K562 (cell line): ENCODE results near the gene VEGFC. TPM values are rescaled to one million over a fixed set of nuclear protein-coding genes. Genes with fewer than 3 reads are reported as not detected.

Source experiments
- ATAC-seq: fragments of 200-7000 bp; cut with Tn5 transposase; 3 replicates; pipeline ENCODE4 v1.9.1; 2020; ENCODE audit warnings: moderate library complexity
- BruUV-seq: library from RNA; stranded (reverse); fragments of 400-500 nt; replicated peaks from 2 replicates; lab custom pipeline; 2021; lab: Mats Ljungman, UMichigan
- CTCF ChIA-PET: fragments of 300-600 bp; formaldehyde crosslinking; extraction: SDS; loops from one replicate; lab custom pipeline; 2021; ENCODE audit warnings: low intra/inter-chr PET ratio; lab: Yijun Ruan, JAX
- POLR2A ChIA-PET: fragments of 300-600, 350-650 bp; sonication (Branson Sonifier 250); formaldehyde crosslinking; extraction: SDS; loops from one replicate; lab custom pipeline; 2021; ENCODE audit warnings: antibody characterized with exemption, inconsistent platforms; lab: Yijun Ruan, JAX
- DNase-seq, 4 experiments: peaks; one replicate each; pipeline versions ENCODE4 v3.0.0 to v3.0.0-alpha.2; 2011 to 2018; ENCODE audit warnings: low spot score in 3 of 4, mixed read lengths in 3 of 4; ENCODE audit errors: extremely low read depth in 1 of 4
- FAIRE-seq: peaks from 2 replicates; lab custom pipeline; 2011; peaks lifted over from hg19 to GRCh38; lab: Jason Lieb, UNC
- H2AFZ ChIP-seq: 2 replicates; pipeline ENCODE4 v1.6.0; 2011; ENCODE audit warnings: low read depth, low read length, control low read depth, inconsistent platforms
- H3K27ac ChIP-seq: fragments of 200-600 bp; 3 replicates; pipeline ENCODE4 v1.8.0; 2011; ENCODE audit warnings: low read depth, mild to moderate bottlenecking, control low read depth, inconsistent platforms, low read length, moderate library complexity, mixed read lengths; ENCODE audit errors: extremely low read depth
- H3K27me3 ChIP-seq, 2 experiments: fragments of 300-600 bp in 1 of 2; 2 replicates in 1 of 2; 3 replicates in 1 of 2; pipeline versions ENCODE4 v1.6.0 to v1.8.0; 2011; ENCODE audit warnings: inconsistent platforms in 2 of 2, low read length in 2 of 2, mild to moderate bottlenecking in 1 of 2, mixed read lengths in 1 of 2, moderate library complexity in 1 of 2; ENCODE audit not compliant: control insufficient read depth in 2 of 2, insufficient read depth in 2 of 2
- H3K36me3 ChIP-seq: fragments of 300-600 bp; 3 replicates; pipeline ENCODE4 v1.8.0; 2011; ENCODE audit warnings: mild to moderate bottlenecking, low read length, inconsistent platforms; ENCODE audit not compliant: control insufficient read depth, insufficient read depth
- H3K4me1 ChIP-seq, 2 experiments: fragments of 200-600 bp in 1 of 2; replicated peaks in 1 of 2; 2 replicates in 1 of 2; 3 replicates in 1 of 2; pipeline versions ENCODE4 v1.5.1 to v1.8.0; 2011; ENCODE audit warnings: inconsistent platforms in 2 of 2, low read length in 2 of 2, mild to moderate bottlenecking in 1 of 2, mixed read lengths in 1 of 2, moderate library complexity in 1 of 2; ENCODE audit not compliant: control insufficient read depth in 2 of 2, insufficient read depth in 2 of 2
- H3K4me2 ChIP-seq: 2 replicates; pipeline ENCODE4 v1.6.1; 2011; ENCODE audit warnings: low read length, control low read depth, inconsistent platforms, mixed read lengths; ENCODE audit not compliant: insufficient read depth
- H3K4me3 ChIP-seq: fragments of 200-600 bp; sonication (generic), shearing (Covaris generic); 2 replicates; pipeline ENCODE4 v1.5.1; 2016; ENCODE audit warnings: control low read depth, inconsistent platforms
- H3K79me2 ChIP-seq: fragments of 200-600 bp; 3 replicates; pipeline ENCODE4 v1.8.0; 2011; ENCODE audit warnings: low read length, inconsistent platforms; ENCODE audit not compliant: control insufficient read depth, insufficient read depth
- H3K9ac ChIP-seq, 2 experiments: 2 replicates each; pipeline versions ENCODE4 v1.6.0 to v1.6.1; 2011; ENCODE audit warnings: low read depth in 2 of 2, low read length in 2 of 2, control low read depth in 1 of 2, inconsistent platforms in 1 of 2, mild to moderate bottlenecking in 1 of 2, mixed read lengths in 1 of 2; ENCODE audit not compliant: insufficient read depth in 1 of 2
- H3K9me1 ChIP-seq: one replicate; pipeline ENCODE4 v1.6.0; 2011; ENCODE audit warnings: inconsistent platforms, mild to moderate bottlenecking, low read length, moderate library complexity; ENCODE audit not compliant: control insufficient read depth, insufficient read depth
- H3K9me3 ChIP-seq: replicated peaks from 2 replicates; pipeline ENCODE4 v1.5.1; 2011; ENCODE audit warnings: low read depth, low read length, inconsistent platforms; ENCODE audit not compliant: control insufficient read depth, insufficient read depth
- H4K20me1 ChIP-seq: replicated peaks from 2 replicates; pipeline ENCODE4 v1.6.1; 2011; ENCODE audit warnings: low read length, inconsistent platforms, mixed read lengths; ENCODE audit not compliant: control insufficient read depth, insufficient read depth
- BACH1 ChIP-seq: fragments of 200-800 bp; sonication (Bioruptor generic); IDR thresholded peaks from 2 replicates; pipeline ENCODE4 v1.6.1; 2016; ENCODE audit warnings: missing genetic modification characterization, missing compliant biosample characterization
- PTRF ChIP-seq: fragments of 450-650 bp; IDR thresholded peaks from 2 replicates; pipeline ENCODE4 v1.6.1; 2016; ENCODE audit warnings: mild to moderate bottlenecking, missing genetic modification characterization, missing compliant biosample characterization
- SOX6 ChIP-seq: fragments of 450-650 bp; IDR thresholded peaks from 2 replicates; pipeline ENCODE4 v1.6.1; 2014; ENCODE audit warnings: mild to moderate bottlenecking
- TCF3 ChIP-seq: sonication (generic); formaldehyde crosslinking; IDR thresholded peaks from 2 replicates; pipeline ENCODE4 v1.4.0; 2020; ENCODE audit warnings: mild to moderate bottlenecking, missing genetic modification reagents
- TCF7L2 ChIP-seq: fragments of 150-350 bp; IDR thresholded peaks from 2 replicates; pipeline ENCODE4 v1.6.1; 2016; ENCODE audit warnings: low read depth, mild to moderate bottlenecking, low read length, moderate library complexity
- WGBS: fragments of 100-300 bp; shearing (Covaris generic); methylation state at CpG from one replicate; pipeline ENCODE4 v1.1.6; 2016; ENCODE audit warnings: low coverage, mixed read lengths; ENCODE audit not compliant: insufficient coverage; ENCODE audit errors: missing lambda C conversion rate; 5-methylcytosine and 5-hydroxymethylcytosine counted together
- in situ Hi-C: fragments of 300-500 bp; cut with MboI; formaldehyde crosslinking; loops from 4 replicates; pipeline ENCODE4 v1.15.0; 2018; ENCODE audit warnings: inconsistent platforms, mixed read lengths
- intact Hi-C: fragments of 100-400 bp; cut with micrococcal nuclease; formaldehyde crosslinking; loops from 2 replicates; pipeline ENCODE4 v1.14.2; 2022
- polyA plus RNA-seq, 8 experiments: library from polyadenylated mRNA; depleted of rRNA in 4 of 8; stranded (reverse) in 5 of 8; unstranded in 3 of 8; fragments of >200 nt; fragmentation: Nextera tagmentation in 2 of 8; fragmentation: Illumina TruSeq in 1 of 8; extraction: Ambion mirVana in 2 of 8; extraction: Trizol in 1 of 8; gene quantifications; 2 replicates each; pipeline versions ENCODE4 v1.2.1 to v1.2.3, GENCODE V29; 2011 to 2014; ENCODE audit warnings: inconsistent platforms in 1 of 8, missing spikeins in 1 of 8
- total RNA-seq, 7 experiments: library from RNA; depleted of rRNA in 6 of 7; stranded (reverse); fragments of >200 nt in 6 of 7; fragmentation: Illumina TruSeq in 2 of 7; extraction: Trizol in 2 of 7; gene quantifications; 2 replicates each; pipeline versions ENCODE4 v1.2.1 to v1.2.3, GENCODE V29; 2011 to 2021; ENCODE audit warnings: low replicate concordance in 1 of 7
- TF ChIP-seq, protein P1 (sequence below): sonication (generic); formaldehyde crosslinking; IDR thresholded peaks from 2 replicates; pipeline ENCODE4 v1.8.1; 2023; ENCODE audit warnings: mild to moderate bottlenecking, missing genetic modification reagents
- TF ChIP-seq, protein P2 (sequence below): fragments of 250-450 bp; sonication (Bioruptor Pico); IDR thresholded peaks from 2 replicates; pipeline ENCODE4 v1.8.0; 2022; ENCODE audit warnings: moderate library complexity, mild to moderate bottlenecking, inconsistent platforms
- TF ChIP-seq, protein P3 (sequence below): fragments of 450-650 bp; IDR thresholded peaks from 2 replicates; pipeline ENCODE4 v1.6.1; 2016; ENCODE audit warnings: borderline replicate concordance
- TF ChIP-seq, protein P4 (sequence below): fragments of 450-650 bp; formaldehyde crosslinking; IDR thresholded peaks from 2 replicates; pipeline ENCODE4 v1.4.0; 2020; ENCODE audit warnings: mild to moderate bottlenecking, mixed read lengths
- TF ChIP-seq, protein P5 (sequence below): fragments of 250-450 bp; sonication (Bioruptor Pico); IDR thresholded peaks from 2 replicates; pipeline ENCODE4 v1.5.0; 2020; ENCODE audit warnings: mild to moderate bottlenecking
- TF ChIP-seq, protein P6 (sequence below): fragments of 450-650 bp; IDR thresholded peaks from 2 replicates; pipeline ENCODE4 v1.6.1; 2014; ENCODE audit warnings: low read depth, mild to moderate bottlenecking, moderate library complexity, borderline replicate concordance
- TF ChIP-seq, protein P7 (sequence below): sonication (generic); formaldehyde crosslinking; IDR thresholded peaks from 2 replicates; pipeline ENCODE4 v1.8.0; 2022; ENCODE audit warnings: mild to moderate bottlenecking, missing genetic modification reagents

Gene VEGFC
- total and polyA plus RNA-seq, 9 of the 15 experiments (the other 6 are each of a cell fraction or from before 2014, with no cell fraction given), result not detected

DNA sequence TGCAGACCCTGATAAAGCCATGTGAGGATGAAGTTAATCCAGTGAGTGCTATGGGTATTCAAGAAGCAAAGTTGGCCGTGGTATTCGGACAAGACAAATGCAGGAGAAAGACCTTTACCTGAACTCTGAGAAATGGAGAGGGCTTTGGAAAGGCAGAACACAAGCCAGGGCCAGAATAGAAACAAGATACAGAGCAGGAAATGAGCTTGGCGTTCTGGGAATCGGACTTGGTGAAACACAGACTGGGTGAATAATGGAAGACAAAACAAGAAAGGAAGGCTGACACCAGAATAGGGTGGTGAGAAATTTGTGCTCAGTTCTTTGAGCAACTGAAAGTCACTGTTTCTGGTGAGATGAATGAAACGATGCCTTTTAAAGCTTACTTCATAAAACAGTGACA, 83.3 kb downstream of the VEGFC start:
- H3K9me3 ChIP-seq, result no peaks in the 10 kb centered on the region
- H3K4me3 ChIP-seq, result no peak overlapping the region
- no peak overlapping the region for H3K4me2 ChIP-seq
- no peak overlapping the region for H3K9ac ChIP-seq
- ChIA-PET CTCF (no interaction called here), POLR2A (no interaction called here)
- H3K9me1 ChIP-seq, result no peaks in the 10 kb centered on the region
- no peaks in the 10 kb centered on the region for H3K79me2 ChIP-seq
- no peaks in the 10 kb centered on the region for H3K27me3 ChIP-seq
- in situ Hi-C loops, result no loop called here
- no peaks in the 10 kb centered on the region for H4K20me1 ChIP-seq
- ATAC-seq (no peak), FAIRE-seq (no peak), DNase-seq (no peak)
- no peaks in the 10 kb centered on the region for H3K4me1 ChIP-seq
- H3K36me3 ChIP-seq, result no peaks in the 10 kb centered on the region
- BruUV-seq, result no TSS peak
- 0% methylated on average over 5 of the region's 5 CpGs for WGBS
- no peak overlapping the region for H3K27ac ChIP-seq
- no peak overlapping the region for H2AFZ ChIP-seq
- intact Hi-C loops, result no loop called here
- TF ChIP-seq, protein P1, sequence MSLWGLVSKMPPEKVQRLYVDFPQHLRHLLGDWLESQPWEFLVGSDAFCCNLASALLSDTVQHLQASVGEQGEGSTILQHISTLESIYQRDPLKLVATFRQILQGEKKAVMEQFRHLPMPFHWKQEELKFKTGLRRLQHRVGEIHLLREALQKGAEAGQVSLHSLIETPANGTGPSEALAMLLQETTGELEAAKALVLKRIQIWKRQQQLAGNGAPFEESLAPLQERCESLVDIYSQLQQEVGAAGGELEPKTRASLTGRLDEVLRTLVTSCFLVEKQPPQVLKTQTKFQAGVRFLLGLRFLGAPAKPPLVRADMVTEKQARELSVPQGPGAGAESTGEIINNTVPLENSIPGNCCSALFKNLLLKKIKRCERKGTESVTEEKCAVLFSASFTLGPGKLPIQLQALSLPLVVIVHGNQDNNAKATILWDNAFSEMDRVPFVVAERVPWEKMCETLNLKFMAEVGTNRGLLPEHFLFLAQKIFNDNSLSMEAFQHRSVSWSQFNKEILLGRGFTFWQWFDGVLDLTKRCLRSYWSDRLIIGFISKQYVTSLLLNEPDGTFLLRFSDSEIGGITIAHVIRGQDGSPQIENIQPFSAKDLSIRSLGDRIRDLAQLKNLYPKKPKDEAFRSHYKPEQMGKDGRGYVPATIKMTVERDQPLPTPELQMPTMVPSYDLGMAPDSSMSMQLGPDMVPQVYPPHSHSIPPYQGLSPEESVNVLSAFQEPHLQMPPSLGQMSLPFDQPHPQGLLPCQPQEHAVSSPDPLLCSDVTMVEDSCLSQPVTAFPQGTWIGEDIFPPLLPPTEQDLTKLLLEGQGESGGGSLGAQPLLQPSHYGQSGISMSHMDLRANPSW (CRISPR knock-in tag), result no peak
- TF ChIP-seq, protein P2, sequence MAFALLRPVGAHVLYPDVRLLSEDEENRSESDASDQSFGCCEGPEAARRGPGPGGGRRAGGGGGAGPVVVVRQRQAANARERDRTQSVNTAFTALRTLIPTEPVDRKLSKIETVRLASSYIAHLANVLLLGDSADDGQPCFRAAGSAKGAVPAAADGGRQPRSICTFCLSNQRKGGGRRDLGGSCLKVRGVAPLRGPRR (CRISPR knock-in tag), result no peak
- TF ChIP-seq, protein P3, sequence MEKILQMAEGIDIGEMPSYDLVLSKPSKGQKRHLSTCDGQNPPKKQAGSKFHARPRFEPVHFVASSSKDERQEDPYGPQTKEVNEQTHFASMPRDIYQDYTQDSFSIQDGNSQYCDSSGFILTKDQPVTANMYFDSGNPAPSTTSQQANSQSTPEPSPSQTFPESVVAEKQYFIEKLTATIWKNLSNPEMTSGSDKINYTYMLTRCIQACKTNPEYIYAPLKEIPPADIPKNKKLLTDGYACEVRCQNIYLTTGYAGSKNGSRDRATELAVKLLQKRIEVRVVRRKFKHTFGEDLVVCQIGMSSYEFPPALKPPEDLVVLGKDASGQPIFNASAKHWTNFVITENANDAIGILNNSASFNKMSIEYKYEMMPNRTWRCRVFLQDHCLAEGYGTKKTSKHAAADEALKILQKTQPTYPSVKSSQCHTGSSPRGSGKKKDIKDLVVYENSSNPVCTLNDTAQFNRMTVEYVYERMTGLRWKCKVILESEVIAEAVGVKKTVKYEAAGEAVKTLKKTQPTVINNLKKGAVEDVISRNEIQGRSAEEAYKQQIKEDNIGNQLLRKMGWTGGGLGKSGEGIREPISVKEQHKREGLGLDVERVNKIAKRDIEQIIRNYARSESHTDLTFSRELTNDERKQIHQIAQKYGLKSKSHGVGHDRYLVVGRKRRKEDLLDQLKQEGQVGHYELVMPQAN, result no peak
- TF ChIP-seq, protein P4, sequence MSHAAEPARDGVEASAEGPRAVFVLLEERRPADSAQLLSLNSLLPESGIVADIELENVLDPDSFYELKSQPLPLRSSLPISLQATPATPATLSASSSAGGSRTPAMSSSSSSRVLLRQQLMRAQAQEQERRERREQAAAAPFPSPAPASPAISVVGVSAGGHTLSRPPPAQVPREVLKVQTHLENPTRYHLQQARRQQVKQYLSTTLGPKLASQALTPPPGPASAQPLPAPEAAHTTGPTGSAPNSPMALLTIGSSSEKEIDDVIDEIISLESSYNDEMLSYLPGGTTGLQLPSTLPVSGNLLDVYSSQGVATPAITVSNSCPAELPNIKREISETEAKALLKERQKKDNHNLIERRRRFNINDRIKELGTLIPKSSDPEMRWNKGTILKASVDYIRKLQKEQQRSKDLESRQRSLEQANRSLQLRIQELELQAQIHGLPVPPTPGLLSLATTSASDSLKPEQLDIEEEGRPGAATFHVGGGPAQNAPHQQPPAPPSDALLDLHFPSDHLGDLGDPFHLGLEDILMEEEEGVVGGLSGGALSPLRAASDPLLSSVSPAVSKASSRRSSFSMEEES, result no peak
- TF ChIP-seq, protein P5, sequence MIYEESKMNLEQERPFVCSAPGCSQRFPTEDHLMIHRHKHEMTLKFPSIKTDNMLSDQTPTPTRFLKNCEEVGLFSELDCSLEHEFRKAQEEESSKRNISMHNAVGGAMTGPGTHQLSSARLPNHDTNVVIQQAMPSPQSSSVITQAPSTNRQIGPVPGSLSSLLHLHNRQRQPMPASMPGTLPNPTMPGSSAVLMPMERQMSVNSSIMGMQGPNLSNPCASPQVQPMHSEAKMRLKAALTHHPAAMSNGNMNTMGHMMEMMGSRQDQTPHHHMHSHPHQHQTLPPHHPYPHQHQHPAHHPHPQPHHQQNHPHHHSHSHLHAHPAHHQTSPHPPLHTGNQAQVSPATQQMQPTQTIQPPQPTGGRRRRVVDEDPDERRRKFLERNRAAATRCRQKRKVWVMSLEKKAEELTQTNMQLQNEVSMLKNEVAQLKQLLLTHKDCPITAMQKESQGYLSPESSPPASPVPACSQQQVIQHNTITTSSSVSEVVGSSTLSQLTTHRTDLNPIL (CRISPR knock-in tag), result no peak
- TF ChIP-seq, protein P6, sequence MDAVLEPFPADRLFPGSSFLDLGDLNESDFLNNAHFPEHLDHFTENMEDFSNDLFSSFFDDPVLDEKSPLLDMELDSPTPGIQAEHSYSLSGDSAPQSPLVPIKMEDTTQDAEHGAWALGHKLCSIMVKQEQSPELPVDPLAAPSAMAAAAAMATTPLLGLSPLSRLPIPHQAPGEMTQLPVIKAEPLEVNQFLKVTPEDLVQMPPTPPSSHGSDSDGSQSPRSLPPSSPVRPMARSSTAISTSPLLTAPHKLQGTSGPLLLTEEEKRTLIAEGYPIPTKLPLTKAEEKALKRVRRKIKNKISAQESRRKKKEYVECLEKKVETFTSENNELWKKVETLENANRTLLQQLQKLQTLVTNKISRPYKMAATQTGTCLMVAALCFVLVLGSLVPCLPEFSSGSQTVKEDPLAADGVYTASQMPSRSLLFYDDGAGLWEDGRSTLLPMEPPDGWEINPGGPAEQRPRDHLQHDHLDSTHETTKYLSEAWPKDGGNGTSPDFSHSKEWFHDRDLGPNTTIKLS, result no peak
- TF ChIP-seq BACH1 (tag) (no peak), TCF3 (CRISPR knock-in tag) (no peak), SOX6 (no peak), PTRF (tag) (no peak), TCF7L2 (no peak)
- TF ChIP-seq, protein P7, sequence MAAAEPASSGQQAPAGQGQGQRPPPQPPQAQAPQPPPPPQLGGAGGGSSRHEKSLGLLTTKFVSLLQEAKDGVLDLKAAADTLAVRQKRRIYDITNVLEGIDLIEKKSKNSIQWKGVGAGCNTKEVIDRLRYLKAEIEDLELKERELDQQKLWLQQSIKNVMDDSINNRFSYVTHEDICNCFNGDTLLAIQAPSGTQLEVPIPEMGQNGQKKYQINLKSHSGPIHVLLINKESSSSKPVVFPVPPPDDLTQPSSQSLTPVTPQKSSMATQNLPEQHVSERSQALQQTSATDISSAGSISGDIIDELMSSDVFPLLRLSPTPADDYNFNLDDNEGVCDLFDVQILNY, result no peak
